HCT116 (cell line): ENCODE data around the gene C1QTNF12. TPM values are rescaled to one million over a fixed set of nuclear protein-coding genes. Genes with fewer than 3 reads are reported as not detected.

Experiments used
- ATAC-seq: fragments of 200-7000 bp; cut with Tn5 transposase; 2 replicates; pipeline ENCODE4 v1.9.1; 2020; ENCODE audit warnings: mild to moderate bottlenecking, moderate library complexity
- BruUV-seq: library from RNA; stranded (reverse); fragments of 400-500 nt; replicated peaks from 2 replicates; lab custom pipeline; 2021; lab: Mats Ljungman, UMichigan
- CTCF ChIA-PET: fragments of 300-600 bp; sonication (Branson Sonifier 250); formaldehyde crosslinking; loops from one replicate; lab custom pipeline; 2021; ENCODE audit warnings: antibody characterized with exemption; lab: Charles Lee
- POLR2A ChIA-PET: fragments of 300-600, 350-600 bp; sonication (Branson Sonifier 250); formaldehyde crosslinking; loops from one replicate; lab custom pipeline; 2021; ENCODE audit warnings: antibody characterized with exemption; lab: Charles Lee
- RAD21 ChIA-PET, 2 experiments: fragments of 300-600 bp; sonication (Branson Sonifier 250); formaldehyde crosslinking; loops; one replicate each; lab custom pipeline; 2023; ENCODE audit warnings: low total read pairs in 2 of 2; ENCODE audit not compliant: uncharacterized antibody in 2 of 2, unreplicated experiment in 2 of 2, low non-redundant PET in 1 of 2; lab: Charles Lee
- DNase-seq: peaks from one replicate; pipeline ENCODE4 v3.0.0-alpha.2; 2010; ENCODE audit warnings: low read depth, low spot score
- H2AFZ ChIP-seq: fragments of 200-600 bp; shearing (Covaris generic), sonication (generic); 2 replicates; pipeline ENCODE4 v1.6.1; 2017; ENCODE audit warnings: low read depth, mixed run types, mixed read lengths, antibody characterized with exemption, low read length; ENCODE audit not compliant: poor library complexity, severe bottlenecking
- H3K27ac ChIP-seq: 2 replicates; pipeline ENCODE4 v1.5.1; 2012; ENCODE audit warnings: low read depth, low read length
- H3K27me3 ChIP-seq: fragments of 200-600 bp; sonication (generic); 2 replicates; pipeline ENCODE4 v1.6.1; 2016; ENCODE audit warnings: mixed run types, low read length, mixed read lengths; ENCODE audit not compliant: insufficient read depth
- H3K36me3 ChIP-seq, 2 experiments: fragments of 200-500 bp in 1 of 2; fragments of 200-600 bp in 1 of 2; sonication (Bioruptor generic) in 1 of 2; sonication (generic) in 1 of 2; 2 replicates each; pipeline versions ENCODE4 v1.5.1 to v1.6.1; 2014 to 2016; ENCODE audit warnings: low read length in 2 of 2, inconsistent platforms in 1 of 2, mixed read lengths in 1 of 2, mixed run types in 1 of 2; ENCODE audit not compliant: insufficient read depth in 2 of 2, control insufficient read depth in 1 of 2
- H3K4me1 ChIP-seq, 2 experiments: fragments of 200-600 bp in 1 of 2; sonication (generic) in 1 of 2; 2 replicates each; pipeline versions ENCODE4 v1.5.1 to v1.6.1; 2012 to 2017; ENCODE audit warnings: low read length in 2 of 2, inconsistent platforms in 1 of 2, mild to moderate bottlenecking in 1 of 2, mixed read lengths in 1 of 2, mixed run types in 1 of 2, moderate library complexity in 1 of 2; ENCODE audit not compliant: insufficient read depth in 2 of 2, control insufficient read depth in 1 of 2
- H3K4me2 ChIP-seq: fragments of 200-600 bp; sonication (generic); 2 replicates; pipeline ENCODE4 v1.6.1; 2017; ENCODE audit warnings: mixed run types, low read length, mixed read lengths
- H3K4me3 ChIP-seq, 2 experiments: fragments of 200-600 bp in 1 of 2; sonication (generic) in 1 of 2; replicated peaks in 1 of 2; 2 replicates each; pipeline ENCODE4 v1.5.1; 2011 to 2016; ENCODE audit warnings: low read length in 2 of 2, control low read depth in 1 of 2, low read depth in 1 of 2, mild to moderate bottlenecking in 1 of 2, mixed read lengths in 1 of 2, mixed run types in 1 of 2
- H3K79me2 ChIP-seq: fragments of 200-600 bp; sonication (generic); 2 replicates; pipeline ENCODE4 v1.6.1; 2017; ENCODE audit warnings: mild to moderate bottlenecking, mixed run types, low read length, moderate library complexity, mixed read lengths; ENCODE audit not compliant: insufficient read depth
- H3K9ac ChIP-seq: fragments of 200-600 bp; sonication (generic); 2 replicates; pipeline ENCODE4 v1.6.1; 2016; ENCODE audit warnings: low read length, mixed read lengths
- H3K9me2 ChIP-seq: fragments of 200-600 bp; sonication (generic), shearing (Covaris generic); 2 replicates; pipeline ENCODE4 v1.6.1; 2017; ENCODE audit warnings: mixed run types, mild to moderate bottlenecking, moderate library complexity; ENCODE audit not compliant: insufficient read depth
- H3K9me3 ChIP-seq, 2 experiments: fragments of 200-500 bp in 1 of 2; fragments of 200-600 bp in 1 of 2; sonication (Bioruptor generic) in 1 of 2; sonication (generic) in 1 of 2; 2 replicates each; pipeline ENCODE4 v1.6.1; 2014 to 2017; ENCODE audit warnings: low read length in 2 of 2, mixed read lengths in 2 of 2, inconsistent platforms in 1 of 2, low read depth in 1 of 2, mild to moderate bottlenecking in 1 of 2, mixed run types in 1 of 2, moderate library complexity in 1 of 2; ENCODE audit not compliant: control insufficient read depth in 1 of 2, insufficient read depth in 1 of 2
- H4K20me1 ChIP-seq: fragments of 200-600 bp; sonication (generic), shearing (Covaris generic); 2 replicates; pipeline ENCODE4 v1.6.1; 2017; ENCODE audit warnings: mixed run types, mild to moderate bottlenecking, moderate library complexity; ENCODE audit not compliant: insufficient read depth
- CBX3 ChIP-seq: IDR thresholded peaks from 2 replicates; pipeline ENCODE4 v1.6.1; 2012; ENCODE audit warnings: low read depth
- RAD21 ChIP-seq: IDR thresholded peaks from 2 replicates; pipeline ENCODE4 v1.6.1; 2012; ENCODE audit warnings: low read depth, mild to moderate bottlenecking
- intact Hi-C: fragments of 100-400 bp; cut with micrococcal nuclease; formaldehyde crosslinking; loops from 2 replicates; pipeline ENCODE4 v1.10.0; 2022
- total RNA-seq: library from RNA; stranded (reverse); gene quantifications from one replicate; pipeline ENCODE4 v1.2.1, GENCODE V29; 2021; ENCODE audit not compliant: unreplicated experiment

The C1QTNF12 gene
- total RNA-seq, 1 experiment from 2014 or later = 6.9 TPM

GRCh38 chr1:1293263-1294249 lies 47.0 kb upstream of the C1QTNF12 start:
- no peaks in the 10 kb centered on the region for H3K9me3 ChIP-seq
- no peak overlapping the region for H3K4me3 ChIP-seq
- ATAC-seq (peak; percentile 78), DNase-seq (no peak)
- H3K9me2 ChIP-seq = no peaks in the 10 kb centered on the region
- no peak overlapping the region for H3K9ac ChIP-seq
- H2AFZ ChIP-seq = no peak overlapping the region
- H3K27me3 ChIP-seq = no peaks in the 10 kb centered on the region
- no TSS peak for BruUV-seq
- POLR2A ChIA-PET = no interaction called here
- intact Hi-C loops = no loop called here
- no peaks in the 10 kb centered on the region for H3K79me2 ChIP-seq
- peaks cover 14 to 34% of the 10 kb centered on the region in 2 experiments for H3K4me1 ChIP-seq
- no peaks in the 10 kb centered on the region for H4K20me1 ChIP-seq
- no peaks in the 10 kb centered on the region for H3K36me3 ChIP-seq
- peak overlapping the region; percentile 43; the same call in 1 of the 2 replicates for H3K27ac ChIP-seq
- H3K4me2 ChIP-seq = peak overlapping the region; percentile 36; the same call in 1 of the 2 replicates
- CTCF ChIA-PET = no interaction called here
- TF ChIP-seq CBX3 = no peak
- TF ChIP-seq, all 23 proteins: peak for 0
- RAD21 ChIA-PET = interaction anchor here in 1 of 2 experiments (0.6 kb wide), 1 partner anchor 81 kb away, joined by 3 read pairs; no protein-coding TSS in a partner anchor

- ChIA-PET POLR2A (no interaction called here), RAD21 (no interaction called here), CTCF (interaction anchor here (1.6 to 2.8 kb wide), 2 partner anchors 171 to 308 kb away, joined by 8 to 30 read pairs; no protein-coding TSS in a partner anchor)
- H3K9ac ChIP-seq = no peak overlapping the region
- no peaks in the 10 kb centered on the region for H3K9me2 ChIP-seq
- H4K20me1 ChIP-seq = no peaks in the 10 kb centered on the region
- no peaks in the 10 kb centered on the region for H3K9me3 ChIP-seq
- no TSS peak for BruUV-seq
- no peak overlapping the region for H3K4me3 ChIP-seq
- intact Hi-C loops = no loop called here
- peaks cover 14 to 34% of the 10 kb centered on the region in 2 experiments for H3K4me1 ChIP-seq
- no peak for ATAC-seq
- H3K79me2 ChIP-seq = no peaks in the 10 kb centered on the region
- no peak overlapping the region; the same call in 1 of the 2 replicates for H3K27ac ChIP-seq
- no peak overlapping the region for H2AFZ ChIP-seq
- H3K27me3 ChIP-seq = no peaks in the 10 kb centered on the region
- H3K36me3 ChIP-seq = no peaks in the 10 kb centered on the region
- no peak overlapping the region for H3K4me2 ChIP-seq
- no peak for TF ChIP-seq RAD21
- no peak for DNase-seq
Measured at GRCh38 chr1:1292851-1293250, 46.3 kb upstream of the C1QTNF12 start.
